ENCODE data around the gene HOXA6. TPM values are rescaled to one million over a fixed set of nuclear protein-coding genes. Genes with fewer than 3 reads are reported as not detected.
A peak's percentile ranks its signal among the peaks of the same experiment; 100 is the strongest.

HOXA6 gene
- total RNA-seq, 1 experiment from 2014 or later, result not detected

DNA sequence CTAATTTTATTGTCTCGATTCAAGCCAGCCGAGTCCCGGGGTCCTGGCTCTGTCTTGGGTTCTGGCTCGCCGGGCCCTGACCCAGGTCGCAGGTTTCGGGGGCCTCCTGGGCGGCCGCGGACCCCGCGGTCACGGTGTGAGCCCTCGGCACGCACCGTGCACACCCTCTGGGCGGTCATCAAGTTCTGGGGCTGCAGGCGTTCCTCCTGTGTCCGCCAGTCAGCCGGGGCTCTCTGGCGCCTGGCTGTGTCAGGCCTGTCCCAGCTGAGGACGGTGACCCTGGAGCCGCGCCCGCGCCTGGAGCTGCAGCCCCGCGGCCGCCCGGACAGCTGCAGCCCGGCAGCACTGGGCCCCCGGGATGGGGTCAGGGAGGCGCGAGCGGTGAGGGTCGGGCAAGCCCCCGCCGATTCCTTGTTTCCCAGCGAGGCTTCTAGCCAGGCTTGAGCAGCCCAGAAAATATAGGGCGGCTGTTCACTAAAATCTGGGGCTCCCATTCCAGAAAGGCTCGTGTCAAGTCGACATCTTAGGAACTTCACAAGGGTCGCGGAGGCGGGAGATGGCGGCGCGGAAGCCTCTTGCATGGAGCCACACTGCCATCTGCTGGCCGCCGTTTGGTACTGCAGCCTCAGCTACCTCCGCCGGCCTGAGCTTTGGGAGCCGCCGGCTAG lies 13.1 kb upstream of the HOXA6 start:
- Histone ChIP-seq H3K14ac (ENCODE audit: insufficient read depth, low read length) (no peak overlapping the region), H3K79me2 (ENCODE audit: insufficient read depth, low read length) (no peaks in the 10 kb centered on the region), H3K4me1 (ENCODE audit: insufficient read depth, low read length) (no peaks in the 10 kb centered on the region), H3K9ac (ENCODE audit: extremely low read depth, insufficient read length, low read length) (no peak overlapping the region), H2BK12ac (ENCODE audit: insufficient read length, low read depth, low read length) (no peak overlapping the region), H3K18ac (ENCODE audit: insufficient read length, low read depth, low read length) (no peak overlapping the region), H3K9me3 (ENCODE audit: control insufficient read depth, low read depth, low read length) (no peaks in the 10 kb centered on the region), H3T11ph (ENCODE audit: low read length) (no peak overlapping the region), H2BK20ac (ENCODE audit: low read depth, low read length, poor library complexity, severe bottlenecking) (no peak overlapping the region), H3K4ac (ENCODE audit: low read depth, low read length) (no peak overlapping the region), H2BK120ac (ENCODE audit: low read depth, low read length, poor library complexity, severe bottlenecking) (no peak overlapping the region), H4K5ac (ENCODE audit: insufficient read length, low read depth, low read length) (no peak overlapping the region), H3K23me2 (ENCODE audit: insufficient read length, low read depth, low read length, poor library complexity, severe bottlenecking) (no peaks in the 10 kb centered on the region), H3K23ac (ENCODE audit: insufficient read length, low read depth, low read length) (no peak overlapping the region), H4K8ac (replicated peaks; ENCODE audit: insufficient read length, low read depth, low read length) (no peak overlapping the region), H4K91ac (ENCODE audit: insufficient read length, low read depth, low read length) (no peak overlapping the region), H2BK5ac (ENCODE audit: insufficient read length, low read length) (no peak overlapping the region), H3K4me2 (ENCODE audit: insufficient read depth, insufficient read length, low read length) (peak overlapping the region; percentile 47), H2AFZ (ENCODE audit: low read length) (no peak overlapping the region), H2AK5ac (ENCODE audit: insufficient read length, low read length) (no peak overlapping the region), H2BK15ac (ENCODE audit: low read depth, low read length) (no peak overlapping the region), H3K27me3 (ENCODE audit: insufficient read depth, low read length) (peaks cover 97% of the 10 kb centered on the region), H3K27ac (ENCODE audit: insufficient read length, low read depth, low read length) (no peak overlapping the region), H3K79me1 (ENCODE audit: insufficient read depth, low read depth, low read length, poor library complexity, severe bottlenecking) (no peaks in the 10 kb centered on the region), H4K20me1 (ENCODE audit: control insufficient read depth, insufficient read depth, insufficient read length) (no peaks in the 10 kb centered on the region), H3K56ac (ENCODE audit: insufficient read length, low read depth, low read length) (no peak overlapping the region)
- Mint-ChIP-seq H3K4me1 (peaks cover 3 to 14% of the 10 kb centered on the region in 2 experiments), H3K4me3 (peak overlapping the region; percentile 37 to 60; a peak in 3 of 5 replicates), H3K36me3 (ENCODE audit: insufficient read depth in 1 of 3, low read depth in 3 of 3) (peaks cover 0 to 2% (median 0%) of the 10 kb centered on the region in 3 experiments; a peak in 2 of 7 replicates), H3K27ac (no peak overlapping the region), H3K9me3 (peaks cover 13% of the 10 kb centered on the region in 2 experiments), H3K27me3 (ENCODE audit: low read depth) (peaks cover 98% of the 10 kb centered on the region)
- peak; percentile 87 for DNase-seq
- peak; percentile 98 for TF ChIP-seq CTCF (conservative IDR thresholded peaks at IDR 0.05)
- WGBS (ENCODE audit: extremely low coverage, insufficient read length, low lambda C conversion rate), result no CpG with 5 or more reads among the region's 54 CpGs

Measured in H9 (cell line).